Naive thymus-derived CD8-positive, alpha-beta T cell (primary cell): ENCODE results near the gene CLEC20A. TPM values are rescaled to one million over a fixed set of nuclear protein-coding genes. Genes with fewer than 3 reads are reported as not detected.

Experiments
- ATAC-seq, 2 donors: fragments of 150-1000 bp; cut with Tn5 transposase in 1 of 2; sonication (Bioruptor Pico), chemical (Tn5 transposase) in 1 of 2; 1 replicate in 1 of 2; 2 replicates in 1 of 2; pipeline ENCODE4 v1.10.0; 2021; ENCODE audit warnings: mild to moderate bottlenecking in 2 of 2, moderate library complexity in 2 of 2
- POLR2A ChIA-PET: fragments of 350-600 bp; sonication (Branson Sonifier 250); formaldehyde crosslinking; loops from one replicate; lab custom pipeline; 2021; ENCODE audit warnings: antibody characterized with exemption; lab: Charles Lee
- DNase-seq, 10 donors: peaks; one replicate each; pipeline versions ENCODE4 v3.0.0 to v3.0.0-alpha.2; 2020 to 2022
- H3K27ac Mint-ChIP-seq, 10 donors: one replicate each; pipeline ENCODE4 v1.8.0; 2020 to 2022; ENCODE audit warnings: mild to moderate bottlenecking in 10 of 10, mixed read lengths in 10 of 10, moderate library complexity in 4 of 10, inconsistent platforms in 1 of 10
- H3K27me3 Mint-ChIP-seq, 5 donors: one replicate each; pipeline ENCODE4 v1.8.0; 2021 to 2022; ENCODE audit warnings: mixed read lengths in 5 of 5
- H3K36me3 Mint-ChIP-seq, 3 donors: one replicate each; pipeline ENCODE4 v1.8.0; 2020 to 2022; ENCODE audit warnings: mixed read lengths in 3 of 3, mild to moderate bottlenecking in 2 of 3, inconsistent platforms in 1 of 3
- H3K4me1 Mint-ChIP-seq, 4 donors: one replicate each; pipeline ENCODE4 v1.8.0; 2021 to 2022; ENCODE audit warnings: mixed read lengths in 4 of 4
- H3K4me3 Mint-ChIP-seq, 10 donors: one replicate each; pipeline ENCODE4 v1.8.0; 2020 to 2022; ENCODE audit warnings: mild to moderate bottlenecking in 10 of 10, mixed read lengths in 10 of 10, moderate library complexity in 6 of 10, inconsistent platforms in 1 of 10
- H3K9me3 Mint-ChIP-seq, 9 donors: one replicate each; pipeline ENCODE4 v1.8.0; 2020 to 2022; ENCODE audit warnings: mixed read lengths in 9 of 9, mild to moderate bottlenecking in 3 of 9, inconsistent platforms in 1 of 9, moderate library complexity in 1 of 9
- polyA plus RNA-seq, 3 donors: library from polyadenylated mRNA; unstranded; fragments of 300-500 nt; fragmentation: Illumina TruSeq; gene quantifications; one replicate each; pipeline ENCODE4 v1.2.3, GENCODE V29; 2021
- total RNA-seq, 8 experiments: library from RNA in 2 of 8; stranded (reverse) in 2 of 8; gene quantifications; one replicate each; pipeline ENCODE4 v1.2.3 and lab custom pipeline; 2021 to 2026

CLEC20A gene
- total and polyA plus RNA-seq, 5 experiments from 2014 or later: 0.47 TPM; not detected in 4

DNA sequence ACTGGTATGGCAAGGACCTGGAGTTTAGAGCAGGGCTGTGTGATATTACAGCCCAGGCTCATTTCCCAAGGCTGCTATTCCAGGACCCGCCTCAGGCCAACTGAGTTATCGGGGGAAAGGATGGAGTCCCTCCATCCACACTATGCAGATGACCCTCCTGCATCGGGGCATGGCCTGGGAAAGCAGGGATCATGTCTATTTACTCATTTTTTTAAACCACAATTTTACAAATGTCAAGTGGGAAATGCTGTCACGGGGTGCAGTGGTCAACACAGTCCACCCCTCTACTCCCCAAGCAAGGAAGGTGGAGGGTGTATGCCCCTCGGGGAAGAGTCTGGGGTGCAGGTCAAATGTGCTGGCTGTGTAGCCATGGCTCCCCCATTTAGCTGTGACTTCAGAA is 6.1 kb upstream of the CLEC20A start:
- POLR2A ChIA-PET: no interaction called here
- DNase-seq (no peak), ATAC-seq (no peak)
- Mint-ChIP-seq H3K9me3 (no peaks in the 10 kb centered on the region), H3K4me1 (no peaks in the 10 kb centered on the region), H3K4me3 (no peak overlapping the region), H3K27ac (no peak overlapping the region), H3K27me3 (peaks cover 0 to 20% (median 10%) of the 10 kb centered on the region in 5 donors), H3K36me3 (no peaks in the 10 kb centered on the region)

DNA sequence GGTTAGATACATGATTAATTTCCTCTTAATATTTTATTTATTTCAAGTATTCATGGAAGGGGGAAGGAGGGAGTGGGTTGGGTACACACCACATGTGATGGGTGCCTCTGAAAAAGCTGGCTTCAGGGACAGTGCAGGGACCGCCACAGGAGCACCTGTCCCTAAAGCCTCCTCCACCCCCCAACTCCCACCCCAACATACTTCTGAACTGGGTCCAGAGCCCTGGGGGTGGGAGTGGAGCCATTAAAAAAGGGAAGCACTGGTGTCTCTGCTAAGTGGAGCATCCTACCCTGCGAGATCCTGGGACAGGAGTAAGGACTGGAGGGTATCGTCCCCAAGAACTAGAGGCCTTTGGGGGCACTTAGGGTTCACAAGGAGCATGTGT is 5.6 kb upstream of the CLEC20A start:
- ATAC-seq: no peak
- no peaks in the 10 kb centered on the region for H3K36me3 Mint-ChIP-seq
- peaks cover 0 to 20% (median 10%) of the 10 kb centered on the region in 5 donors for H3K27me3 Mint-ChIP-seq
- H3K4me3 Mint-ChIP-seq: no peak overlapping the region
- no peaks in the 10 kb centered on the region for H3K4me1 Mint-ChIP-seq
- DNase-seq: no peak
- H3K27ac Mint-ChIP-seq: no peak overlapping the region
- POLR2A ChIA-PET: no interaction called here
- H3K9me3 Mint-ChIP-seq: no peaks in the 10 kb centered on the region

DNA sequence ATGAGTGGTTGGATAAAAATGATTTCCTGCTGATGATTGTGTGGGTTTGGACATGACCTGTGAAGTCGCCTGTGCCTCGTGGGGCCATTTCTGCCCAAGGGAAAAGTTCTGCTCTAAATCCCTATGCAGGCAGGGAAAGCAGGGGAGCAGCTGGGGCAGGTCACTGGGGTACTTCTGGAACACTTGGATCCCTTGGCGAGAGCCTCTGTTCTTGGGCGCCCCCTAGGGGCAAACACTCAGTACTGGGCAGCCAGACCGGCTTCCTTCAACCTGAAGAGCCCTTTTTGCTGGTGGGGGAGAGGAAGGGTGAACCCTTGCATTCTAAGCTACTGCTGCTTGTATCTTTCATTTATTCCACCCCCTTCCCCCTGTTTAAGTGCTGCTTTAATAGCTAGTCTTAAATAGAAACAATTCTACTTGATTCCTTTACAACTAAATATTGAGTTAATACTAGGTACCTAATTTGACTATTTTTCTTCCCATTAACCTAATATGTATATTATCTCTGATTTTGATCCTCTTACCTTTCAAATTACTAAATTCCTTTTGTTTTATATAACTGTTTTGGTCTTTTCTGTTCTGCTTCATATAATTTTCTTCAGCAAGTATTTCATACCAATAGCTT is 5.1 kb upstream of the CLEC20A start:
- DNase-seq: peak in 7 of 10 donors; percentile 4 to 37 (median 26)
- Mint-ChIP-seq H3K27me3 (peaks cover 0 to 20% (median 10%) of the 10 kb centered on the region in 5 donors), H3K36me3 (no peaks in the 10 kb centered on the region), H3K27ac (no peak overlapping the region), H3K9me3 (no peaks in the 10 kb centered on the region), H3K4me1 (no peaks in the 10 kb centered on the region), H3K4me3 (no peak overlapping the region)
- POLR2A ChIA-PET: no interaction called here
- ATAC-seq: peak; percentile 46 to 47

DNA sequence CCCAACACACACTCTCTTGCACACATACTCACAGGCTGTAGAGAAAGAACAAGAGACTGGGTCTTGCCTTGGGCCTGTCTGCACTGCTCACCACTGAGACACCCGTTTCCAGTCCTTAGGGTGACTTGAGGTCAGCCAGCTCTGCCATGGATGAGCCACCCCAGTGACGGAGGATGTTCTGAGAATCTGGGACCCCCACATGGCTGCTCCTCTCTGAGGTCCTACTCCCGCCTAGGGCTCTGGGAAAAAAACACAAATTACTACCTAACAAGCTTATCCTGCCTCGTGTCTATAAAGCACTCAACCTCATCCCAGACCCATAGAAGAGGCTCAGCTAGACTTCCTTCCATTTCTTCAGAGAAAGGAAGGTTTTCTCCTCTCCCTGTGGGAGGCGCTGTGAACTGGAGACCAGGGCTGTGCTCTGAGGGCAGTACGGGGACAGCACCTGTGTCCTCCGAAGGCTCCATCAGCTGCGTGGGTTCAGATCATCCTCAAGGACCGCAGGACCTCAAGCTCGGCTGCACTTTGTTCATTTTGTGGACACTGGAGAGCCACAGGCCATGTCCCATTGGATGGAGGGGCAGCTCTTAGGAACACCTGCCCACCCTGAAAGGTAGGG is 4.3 kb upstream of the CLEC20A start:
- no peaks in the 10 kb centered on the region for H3K4me1 Mint-ChIP-seq
- ATAC-seq (no peak), DNase-seq (no peak)
- H3K4me3 Mint-ChIP-seq: no peak overlapping the region
- H3K27ac Mint-ChIP-seq: no peak overlapping the region
- POLR2A ChIA-PET: no interaction called here
- no peaks in the 10 kb centered on the region for H3K9me3 Mint-ChIP-seq
- H3K36me3 Mint-ChIP-seq: no peaks in the 10 kb centered on the region
- H3K27me3 Mint-ChIP-seq: peaks cover 0 to 20% (median 10%) of the 10 kb centered on the region in 5 donors

DNA sequence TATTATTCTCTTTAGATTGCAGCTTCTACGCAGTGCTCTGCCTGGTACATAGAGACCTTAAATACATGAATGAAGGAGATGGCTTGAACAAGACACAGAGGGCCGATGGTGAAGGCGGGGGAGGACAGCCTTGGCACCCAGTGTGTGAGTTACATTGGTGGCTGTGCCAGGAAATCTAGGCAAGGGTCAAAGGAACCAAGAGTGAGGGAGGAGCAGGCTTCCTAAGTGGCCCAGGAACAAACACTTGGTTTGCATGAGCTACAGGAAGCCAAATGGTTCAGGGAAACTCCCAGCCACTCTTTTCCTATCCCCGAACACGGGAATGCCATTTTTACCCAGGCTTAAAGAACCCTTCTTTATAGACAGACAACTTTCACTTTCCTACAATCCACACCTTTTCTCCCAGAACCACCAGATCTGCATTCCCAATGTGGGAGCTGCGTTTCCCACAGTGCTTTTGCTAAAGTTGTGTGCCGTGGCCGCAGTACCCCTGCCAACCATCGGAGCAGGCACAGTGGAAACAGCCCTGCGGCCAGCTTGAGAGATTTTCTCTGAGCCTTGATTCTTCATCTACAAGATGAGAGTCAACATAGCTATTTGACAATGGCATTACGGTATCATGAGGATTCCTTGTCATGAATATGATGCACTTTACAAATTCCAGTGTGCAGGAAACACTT is 3.5 kb upstream of the CLEC20A start:
- Mint-ChIP-seq H3K27ac (no peak overlapping the region), H3K9me3 (no peaks in the 10 kb centered on the region), H3K27me3 (peaks cover 0 to 20% (median 10%) of the 10 kb centered on the region in 5 donors), H3K4me1 (no peaks in the 10 kb centered on the region), H3K36me3 (no peaks in the 10 kb centered on the region), H3K4me3 (no peak overlapping the region)
- ATAC-seq: no peak
- POLR2A ChIA-PET: no interaction called here
- no peak for DNase-seq

DNA sequence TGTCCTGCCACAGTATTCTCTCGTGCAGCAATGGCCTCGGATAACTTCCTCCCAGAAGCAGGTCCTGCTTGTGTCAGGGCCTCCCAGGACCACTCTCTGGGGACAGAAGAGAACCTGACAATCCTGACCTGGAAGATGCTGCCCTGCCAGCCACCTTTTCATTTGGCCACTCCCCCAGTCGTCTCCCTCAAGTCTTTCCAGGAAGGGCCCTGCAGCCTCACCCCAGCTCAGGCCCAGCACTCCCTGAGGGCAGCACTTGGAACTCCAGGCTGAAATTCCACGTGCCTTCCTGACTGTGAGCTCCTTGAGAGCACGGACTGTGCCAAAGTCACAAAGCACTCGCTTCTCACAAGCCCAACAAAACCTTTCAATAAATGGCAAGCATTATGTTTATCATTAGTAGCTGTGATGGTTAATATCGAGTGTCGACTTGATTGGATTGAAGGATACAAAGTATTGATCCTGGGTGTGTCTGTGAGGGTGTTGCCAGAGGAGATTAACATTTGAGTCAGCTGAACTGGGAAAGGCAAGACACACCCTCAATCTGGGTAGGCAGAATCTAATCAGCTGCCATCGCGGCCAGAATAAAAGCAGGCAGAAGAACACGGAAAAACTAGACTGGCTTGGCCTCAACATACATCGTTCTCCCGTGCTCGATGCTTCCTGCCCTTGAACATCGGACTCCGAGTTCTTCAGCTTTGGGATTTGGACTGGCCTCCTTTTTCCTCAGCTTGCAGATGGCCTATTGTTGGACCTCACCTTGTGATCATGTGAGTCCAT is 2.3 kb upstream of the CLEC20A start:
- no peak overlapping the region for H3K4me3 Mint-ChIP-seq
- DNase-seq: no peak
- no peak for ATAC-seq
- H3K27ac Mint-ChIP-seq: no peak overlapping the region
- H3K36me3 Mint-ChIP-seq: no peaks in the 10 kb centered on the region
- peaks cover 0 to 15% (median 6%) of the 10 kb centered on the region in 5 donors for H3K27me3 Mint-ChIP-seq
- no peaks in the 10 kb centered on the region for H3K9me3 Mint-ChIP-seq
- H3K4me1 Mint-ChIP-seq: no peaks in the 10 kb centered on the region
- POLR2A ChIA-PET: no interaction called here

DNA sequence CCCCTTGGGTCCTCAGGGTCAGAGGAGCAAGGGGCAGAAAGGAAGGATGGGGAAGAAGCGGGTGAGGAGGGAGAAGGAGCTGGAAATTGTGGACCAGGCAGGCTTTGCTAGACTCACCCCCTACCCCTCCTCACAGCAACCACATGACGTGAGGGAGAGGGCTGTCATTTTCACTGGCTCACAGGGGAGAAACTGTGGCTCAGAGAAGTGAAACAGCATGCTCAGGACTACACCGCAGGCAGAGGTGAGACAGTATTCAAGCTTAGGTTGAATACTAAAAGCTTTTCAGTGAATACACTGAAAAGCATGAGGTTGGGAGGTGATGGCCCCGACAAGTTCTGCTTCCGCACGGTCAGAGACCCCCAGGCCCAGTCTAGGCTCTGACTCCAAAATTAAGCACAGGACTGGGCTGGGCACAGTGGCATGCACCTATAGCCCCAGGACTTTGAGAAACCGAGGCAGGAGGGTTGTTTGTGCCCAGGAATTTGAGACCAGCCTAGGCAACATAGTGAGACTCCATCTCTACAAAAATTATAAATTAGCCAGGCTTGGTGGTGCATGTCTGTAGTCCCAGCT is 1.2 kb upstream of the CLEC20A start:
- Mint-ChIP-seq H3K36me3 (no peaks in the 10 kb centered on the region), H3K4me3 (no peak overlapping the region), H3K4me1 (no peaks in the 10 kb centered on the region), H3K27me3 (peaks cover 0 to 6% (median 4%) of the 10 kb centered on the region in 5 donors), H3K27ac (no peak overlapping the region), H3K9me3 (no peaks in the 10 kb centered on the region)
- POLR2A ChIA-PET: no interaction called here
- ATAC-seq (no peak), DNase-seq (no peak)

DNA sequence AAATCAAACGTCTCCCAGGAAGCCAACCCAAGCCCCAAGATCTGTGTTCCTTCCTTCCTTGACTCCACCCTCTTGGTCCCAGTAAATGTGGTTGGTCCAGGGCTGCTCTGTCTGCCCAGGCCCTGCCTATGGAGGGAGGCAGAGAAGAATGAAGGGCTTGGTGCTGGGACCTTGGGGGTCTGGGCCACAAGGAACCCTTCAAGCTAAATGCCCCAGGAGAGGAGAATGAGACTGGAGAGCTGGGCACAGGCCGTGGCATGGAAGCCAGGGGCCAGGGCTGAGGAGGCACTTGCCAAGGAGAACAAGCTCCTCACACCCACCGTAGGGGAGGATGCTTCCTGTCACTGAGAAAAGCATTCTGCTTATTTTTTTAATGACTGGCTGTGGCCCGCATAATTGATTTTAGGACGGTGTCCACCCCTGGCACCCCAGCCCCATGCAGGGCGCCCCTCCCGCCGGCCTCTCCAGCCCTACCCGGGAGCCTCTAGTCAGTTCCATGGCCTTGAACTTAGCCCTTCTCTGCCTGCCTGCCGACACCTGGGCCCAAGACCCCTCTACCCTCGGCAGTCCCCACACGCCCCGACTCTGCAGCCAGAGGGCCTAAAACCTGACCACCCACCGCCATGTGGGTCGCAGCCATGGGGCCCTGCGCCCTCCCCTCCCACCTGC is 889 bp downstream of the CLEC20A start:
- no peaks in the 10 kb centered on the region for H3K36me3 Mint-ChIP-seq
- H3K9me3 Mint-ChIP-seq: no peaks in the 10 kb centered on the region
- peaks cover 0 to 3% (median 0%) of the 10 kb centered on the region in 5 donors for H3K27me3 Mint-ChIP-seq
- ATAC-seq (no peak), DNase-seq (no peak)
- no peaks in the 10 kb centered on the region for H3K4me1 Mint-ChIP-seq
- POLR2A ChIA-PET: no interaction called here
- no peak overlapping the region for H3K27ac Mint-ChIP-seq
- H3K4me3 Mint-ChIP-seq: no peak overlapping the region

DNA sequence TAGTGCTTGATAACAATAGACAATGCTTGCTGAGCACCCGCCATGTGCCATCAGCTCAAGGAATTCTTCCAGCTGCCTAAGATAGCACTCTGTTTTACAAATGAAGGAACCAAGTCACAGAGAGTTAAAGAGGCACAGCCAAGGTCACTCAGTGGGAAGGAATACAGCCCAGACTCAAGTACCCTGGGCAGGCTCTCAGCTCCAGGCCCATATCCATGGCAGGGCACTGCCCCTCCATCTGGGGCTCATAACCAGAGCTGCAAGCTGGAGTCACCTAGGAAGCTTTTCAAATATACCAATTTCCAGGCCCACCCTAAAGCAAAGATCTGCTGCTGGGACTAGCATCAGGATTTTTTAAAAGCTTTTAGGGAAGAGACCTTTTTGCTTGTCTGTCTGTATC is 1.6 kb downstream of the CLEC20A start:
- Mint-ChIP-seq H3K27me3 (peaks cover 0 to 3% (median 0%) of the 10 kb centered on the region in 5 donors), H3K4me3 (no peak overlapping the region), H3K4me1 (no peaks in the 10 kb centered on the region), H3K9me3 (no peaks in the 10 kb centered on the region), H3K36me3 (no peaks in the 10 kb centered on the region), H3K27ac (peak overlapping the region in 1 of 10 donors; percentile 33)
- no peak for DNase-seq
- POLR2A ChIA-PET: no interaction called here
- ATAC-seq: no peak

DNA sequence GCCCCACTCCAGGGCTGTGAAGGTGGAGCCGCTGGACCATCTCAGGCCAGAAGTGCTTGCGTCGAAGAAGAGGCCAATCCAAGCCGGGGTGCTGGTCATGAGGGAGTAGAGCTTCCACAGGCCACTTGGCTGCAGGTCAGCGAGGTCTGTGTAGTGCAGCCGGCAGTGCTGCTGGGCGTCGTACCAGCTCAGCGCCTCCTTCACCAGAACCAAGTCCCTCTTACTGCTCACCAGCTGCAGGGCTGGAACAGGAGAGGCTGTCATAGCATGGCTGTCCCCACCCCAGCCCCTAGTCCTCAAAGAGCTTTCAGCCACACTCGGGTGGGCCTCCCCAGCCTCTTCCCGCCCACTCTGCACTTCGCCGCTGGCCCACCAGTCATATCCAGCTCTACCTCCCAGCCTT is 2.2 kb downstream of the CLEC20A start:
- ATAC-seq (no peak), DNase-seq (no peak)
- Mint-ChIP-seq H3K36me3 (no peaks in the 10 kb centered on the region), H3K4me3 (no peak overlapping the region), H3K9me3 (no peaks in the 10 kb centered on the region), H3K27me3 (no peaks in the 10 kb centered on the region), H3K27ac (no peak overlapping the region), H3K4me1 (no peaks in the 10 kb centered on the region)
- POLR2A ChIA-PET: no interaction called here

DNA sequence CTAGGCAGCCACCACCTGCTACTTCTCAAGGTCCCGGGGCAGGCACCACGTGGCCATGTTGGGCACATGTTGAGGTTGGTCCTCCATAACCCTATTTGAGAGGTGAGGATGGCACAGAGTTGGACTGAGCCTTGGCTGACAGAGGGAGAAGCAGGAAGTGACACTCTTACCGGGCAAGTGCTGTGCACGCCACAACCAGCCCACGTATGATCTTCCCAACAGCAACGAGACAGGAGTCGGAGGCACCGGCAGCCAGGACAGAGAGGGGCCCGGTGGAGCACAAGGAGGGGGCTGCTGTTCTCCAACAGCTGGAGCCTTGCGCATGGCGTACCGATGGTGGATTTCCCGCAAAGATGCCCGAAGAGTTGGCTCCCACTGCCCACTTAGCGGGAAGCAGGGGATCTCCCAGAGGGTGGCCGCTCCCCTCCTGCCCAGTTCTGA is 3.4 kb downstream of the CLEC20A start:
- POLR2A ChIA-PET: no interaction called here
- ATAC-seq (no peak), DNase-seq (no peak)
- Mint-ChIP-seq H3K27ac (no peak overlapping the region), H3K9me3 (no peaks in the 10 kb centered on the region), H3K27me3 (peaks cover under 1 to 7% (median 4%) of the 10 kb centered on the region in 5 donors), H3K4me3 (no peak overlapping the region), H3K4me1 (no peaks in the 10 kb centered on the region), H3K36me3 (no peaks in the 10 kb centered on the region)

DNA sequence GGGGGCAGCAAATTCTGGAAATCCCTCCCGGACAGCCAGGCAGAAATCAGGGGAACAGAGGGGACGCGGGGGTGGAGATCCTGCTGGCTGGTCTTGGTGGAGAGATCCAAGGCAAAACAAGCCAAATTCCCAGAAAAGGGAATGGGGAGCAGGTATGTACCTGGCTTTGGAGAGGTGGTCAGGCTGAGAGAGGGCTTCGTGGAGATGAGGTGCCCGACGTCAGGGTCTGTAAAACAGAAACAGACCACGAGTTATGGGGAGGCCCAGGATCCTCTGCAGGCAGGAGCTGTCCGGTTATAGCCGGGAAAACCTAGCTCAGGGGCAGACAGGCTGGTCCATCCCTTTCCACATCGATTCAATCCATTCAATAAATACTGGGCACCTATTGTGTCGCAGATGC is 4.4 kb downstream of the CLEC20A start:
- no peak for ATAC-seq
- Mint-ChIP-seq H3K4me3 (no peak overlapping the region), H3K9me3 (no peaks in the 10 kb centered on the region), H3K36me3 (no peaks in the 10 kb centered on the region), H3K4me1 (peaks cover 0 to 4% (median 0%) of the 10 kb centered on the region in 4 donors), H3K27ac (no peak overlapping the region), H3K27me3 (peaks cover 5 to 17% (median 13%) of the 10 kb centered on the region in 5 donors)
- no peak for DNase-seq
- POLR2A ChIA-PET: no interaction called here
